Fibroblast of lung (primary cell): Measurements from ENCODE around the gene MAT2B. TPM values are rescaled to one million over a fixed set of nuclear protein-coding genes. Genes with fewer than 3 reads are reported as not detected.

Experiments
- DNase-seq, 2 donors: peaks; one replicate each; pipeline versions ENCODE4 v3.0.0 to v3.0.0-alpha.2; 2010; ENCODE audit warnings: low read depth in 2 of 2
- H2AFZ ChIP-seq: 2 replicates; pipeline ENCODE4 v1.5.1; 2012; ENCODE audit warnings: low read length, control low read depth, inconsistent platforms
- H3K27ac ChIP-seq: 2 replicates; pipeline ENCODE4 v1.5.1; 2011; ENCODE audit warnings: low read length, control low read depth; ENCODE audit not compliant: insufficient read depth
- H3K27me3 ChIP-seq: 2 replicates; pipeline ENCODE4 v1.5.1; 2011; ENCODE audit warnings: mild to moderate bottlenecking, low read length; ENCODE audit not compliant: control insufficient read depth, insufficient read depth
- H3K36me3 ChIP-seq: 2 replicates; pipeline ENCODE4 v1.5.1; 2011; ENCODE audit warnings: low read length; ENCODE audit not compliant: control insufficient read depth, insufficient read depth
- H3K4me1 ChIP-seq: 2 replicates; pipeline ENCODE4 v1.5.1; 2011; ENCODE audit warnings: low read length; ENCODE audit not compliant: control insufficient read depth, insufficient read depth; ENCODE audit errors: extremely low read depth
- H3K4me2 ChIP-seq: 2 replicates; pipeline ENCODE4 v1.5.1; 2011; ENCODE audit warnings: low read length, control low read depth; ENCODE audit not compliant: insufficient read depth; ENCODE audit errors: extremely low read depth
- H3K4me3 ChIP-seq, 4 experiments: fragments of 200-600 bp in 1 of 4; sonication (generic) in 1 of 4; replicated peaks in 1 of 4; 2 replicates each; pipeline ENCODE4 v1.5.1; 2011 to 2016; ENCODE audit warnings: low read length in 4 of 4, low read depth in 3 of 4, mild to moderate bottlenecking in 3 of 4, control low read depth in 2 of 4, inconsistent platforms in 1 of 4, mixed read lengths in 1 of 4; ENCODE audit not compliant: insufficient read depth in 1 of 4; ENCODE audit errors: control extremely low read depth in 1 of 4
- H3K79me2 ChIP-seq: 2 replicates; pipeline ENCODE4 v1.5.1; 2012; ENCODE audit warnings: mild to moderate bottlenecking, low read length, inconsistent platforms; ENCODE audit not compliant: control insufficient read depth, insufficient read depth
- H3K9ac ChIP-seq: 2 replicates; pipeline ENCODE4 v1.5.1; 2011; ENCODE audit warnings: mild to moderate bottlenecking, low read length, control low read depth; ENCODE audit not compliant: insufficient read depth
- H3K9me3 ChIP-seq: 2 replicates; pipeline ENCODE4 v1.5.1; 2012; ENCODE audit warnings: low read depth, low read length; ENCODE audit not compliant: control insufficient read depth, insufficient read depth
- H4K20me1 ChIP-seq: 2 replicates; pipeline ENCODE4 v1.5.1; 2011; ENCODE audit warnings: low read length; ENCODE audit not compliant: control insufficient read depth, insufficient read depth; ENCODE audit errors: extremely low read depth
- EZH2 ChIP-seq: IDR thresholded peaks from 2 replicates; pipeline ENCODE4 v1.5.1; 2012; ENCODE audit warnings: low read length, control low read depth, mild to moderate bottlenecking; ENCODE audit errors: missing control alignments
- polyA plus RNA-seq, 2 donors: library from polyadenylated mRNA; depleted of rRNA in 1 of 2; stranded (reverse) in 1 of 2; unstranded in 1 of 2; fragments of >200 nt; gene quantifications; 2 replicates each; pipeline ENCODE4 v1.2.1, GENCODE V29; 2011 to 2012; ENCODE audit warnings: missing spikeins in 1 of 2
- total RNA-seq: library from RNA; depleted of rRNA; stranded (reverse); fragments of >200 nt; gene quantifications from 2 replicates; pipeline ENCODE4 v1.2.1, GENCODE V29; 2014
- TF ChIP-seq, protein P1 (sequence below), 2 donors: IDR thresholded peaks in 1 of 2; conservative IDR thresholded peaks in 1 of 2; 1 replicate in 1 of 2; 2 replicates in 1 of 2; pipeline ENCODE4 v1.5.1; 2011 to 2012; ENCODE audit warnings: low read length in 2 of 2, control low read depth in 1 of 2, inconsistent platforms in 1 of 2, low read depth in 1 of 2, mild to moderate bottlenecking in 1 of 2

Gene MAT2B
- total and polyA plus RNA-seq, 2 donors (not counting 1 experiment from before 2014, with no cell fraction given), result 93.6 to 136 TPM

DNA sequence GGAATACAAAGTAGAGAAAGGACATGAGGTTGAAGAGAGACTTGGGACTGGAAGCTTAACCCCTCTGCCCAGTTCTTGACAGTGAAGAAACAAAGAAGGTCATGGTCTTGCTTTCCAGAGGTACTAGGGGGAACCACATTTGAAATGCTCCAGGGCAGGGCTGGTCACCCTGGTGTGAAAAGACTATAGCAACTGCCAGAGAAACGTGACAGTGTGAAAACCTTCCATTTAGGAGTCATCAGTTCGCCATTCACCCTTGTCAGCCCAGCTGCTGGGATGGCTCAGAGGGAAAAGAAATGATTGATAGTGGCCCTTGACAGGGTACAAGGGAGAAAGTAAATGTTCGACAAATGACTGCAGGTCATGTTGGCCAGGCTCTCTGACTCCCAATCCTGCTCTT lies 56.7 kb downstream of the MAT2B start:
- no peaks in the 10 kb centered on the region for H3K79me2 ChIP-seq
- DNase-seq, result no peak
- H3K4me3 ChIP-seq, result no peak overlapping the region
- H3K4me2 ChIP-seq, result no peak overlapping the region
- H2AFZ ChIP-seq, result no peak overlapping the region
- H3K27ac ChIP-seq, result no peak overlapping the region
- no peak overlapping the region for H3K9ac ChIP-seq
- no peaks in the 10 kb centered on the region for H3K27me3 ChIP-seq
- TF ChIP-seq, protein P1, sequence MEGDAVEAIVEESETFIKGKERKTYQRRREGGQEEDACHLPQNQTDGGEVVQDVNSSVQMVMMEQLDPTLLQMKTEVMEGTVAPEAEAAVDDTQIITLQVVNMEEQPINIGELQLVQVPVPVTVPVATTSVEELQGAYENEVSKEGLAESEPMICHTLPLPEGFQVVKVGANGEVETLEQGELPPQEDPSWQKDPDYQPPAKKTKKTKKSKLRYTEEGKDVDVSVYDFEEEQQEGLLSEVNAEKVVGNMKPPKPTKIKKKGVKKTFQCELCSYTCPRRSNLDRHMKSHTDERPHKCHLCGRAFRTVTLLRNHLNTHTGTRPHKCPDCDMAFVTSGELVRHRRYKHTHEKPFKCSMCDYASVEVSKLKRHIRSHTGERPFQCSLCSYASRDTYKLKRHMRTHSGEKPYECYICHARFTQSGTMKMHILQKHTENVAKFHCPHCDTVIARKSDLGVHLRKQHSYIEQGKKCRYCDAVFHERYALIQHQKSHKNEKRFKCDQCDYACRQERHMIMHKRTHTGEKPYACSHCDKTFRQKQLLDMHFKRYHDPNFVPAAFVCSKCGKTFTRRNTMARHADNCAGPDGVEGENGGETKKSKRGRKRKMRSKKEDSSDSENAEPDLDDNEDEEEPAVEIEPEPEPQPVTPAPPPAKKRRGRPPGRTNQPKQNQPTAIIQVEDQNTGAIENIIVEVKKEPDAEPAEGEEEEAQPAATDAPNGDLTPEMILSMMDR (conservative IDR thresholded peaks at IDR 0.05 in 1 of 2, IDR thresholded peaks at IDR 0.05 in 1 of 2; ENCODE audit: low read depth in 1 of 2, low read length in 2 of 2), result no peak
- no peak for TF ChIP-seq EZH2
- no peaks in the 10 kb centered on the region for H3K36me3 ChIP-seq
- no peaks in the 10 kb centered on the region for H4K20me1 ChIP-seq
- peaks cover 5% of the 10 kb centered on the region for H3K4me1 ChIP-seq
- H3K9me3 ChIP-seq, result no peaks in the 10 kb centered on the region

DNA sequence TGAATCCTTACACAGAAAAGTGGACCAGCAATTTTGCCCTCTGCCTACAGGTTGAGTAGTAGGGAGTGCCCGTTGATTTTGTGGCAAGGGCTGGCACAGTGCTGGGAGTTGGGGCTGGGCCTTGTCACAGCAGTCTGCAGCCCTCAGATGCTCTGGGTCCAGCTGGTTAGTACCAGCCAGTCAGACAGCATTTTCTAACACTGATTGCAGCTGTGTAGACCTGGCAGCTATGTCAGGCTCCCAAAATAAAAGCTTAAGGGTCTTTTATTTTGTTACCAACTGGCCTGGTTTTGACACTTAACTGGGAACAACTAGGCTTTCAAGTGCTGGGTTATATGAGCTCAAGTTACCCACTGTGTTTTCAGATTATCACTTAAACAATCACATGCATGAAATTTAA lies 57.7 kb downstream of the MAT2B start:
- H3K27me3 ChIP-seq, result no peaks in the 10 kb centered on the region
- H3K4me2 ChIP-seq, result no peak overlapping the region
- no peaks in the 10 kb centered on the region for H3K79me2 ChIP-seq
- no peak overlapping the region for H3K27ac ChIP-seq
- no peak overlapping the region for H3K4me3 ChIP-seq
- H4K20me1 ChIP-seq, result no peaks in the 10 kb centered on the region
- peaks cover 11% of the 10 kb centered on the region for H3K4me1 ChIP-seq
- TF ChIP-seq, protein P1 (conservative IDR thresholded peaks at IDR 0.05 in 1 of 2, IDR thresholded peaks at IDR 0.05 in 1 of 2; ENCODE audit: low read depth in 1 of 2, low read length in 2 of 2), result no peak
- TF ChIP-seq EZH2, result no peak
- H3K9me3 ChIP-seq, result no peaks in the 10 kb centered on the region
- DNase-seq, result no peak
- H2AFZ ChIP-seq, result no peak overlapping the region
- no peak overlapping the region for H3K9ac ChIP-seq
- no peaks in the 10 kb centered on the region for H3K36me3 ChIP-seq

DNA sequence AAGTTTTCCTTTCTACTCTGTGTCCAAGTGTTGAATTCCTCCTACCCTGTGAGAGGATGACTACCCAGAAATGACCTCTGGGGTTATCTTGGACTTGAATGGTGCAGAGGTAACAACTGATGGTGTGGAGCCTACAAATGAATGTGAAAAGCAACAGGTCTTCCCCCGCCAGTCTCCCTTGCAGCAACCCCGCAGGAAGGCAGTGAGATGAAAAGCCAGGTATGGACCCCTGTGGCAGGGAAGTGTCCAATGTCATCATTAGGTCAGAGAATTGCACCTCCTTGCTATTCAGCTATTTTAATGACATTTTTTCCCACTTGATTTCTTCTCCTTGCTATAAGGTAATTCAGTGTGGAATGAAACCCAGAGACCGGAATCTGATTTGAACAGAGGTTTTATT lies 58.5 kb downstream of the MAT2B start:
- H3K4me1 ChIP-seq, result peaks cover 11% of the 10 kb centered on the region
- no peaks in the 10 kb centered on the region for H4K20me1 ChIP-seq
- H3K9ac ChIP-seq, result no peak overlapping the region
- no peak overlapping the region for H3K27ac ChIP-seq
- H3K36me3 ChIP-seq, result no peaks in the 10 kb centered on the region
- H2AFZ ChIP-seq, result no peak overlapping the region
- H3K4me2 ChIP-seq, result no peak overlapping the region
- H3K27me3 ChIP-seq, result no peaks in the 10 kb centered on the region
- H3K9me3 ChIP-seq, result no peaks in the 10 kb centered on the region
- no peak for DNase-seq
- H3K4me3 ChIP-seq, result no peak overlapping the region
- TF ChIP-seq, protein P1 (conservative IDR thresholded peaks at IDR 0.05 in 1 of 2, IDR thresholded peaks at IDR 0.05 in 1 of 2; ENCODE audit: low read depth in 1 of 2, low read length in 2 of 2), result no peak
- TF ChIP-seq EZH2, result no peak
- H3K79me2 ChIP-seq, result no peaks in the 10 kb centered on the region
